GM12878 (cell line): ENCODE data around the gene HEATR1. TPM values are rescaled to one million over a fixed set of nuclear protein-coding genes. Genes with fewer than 3 reads are reported as not detected.

Source experiments
- CBX3 ChIP-seq: fragments of 200-600 bp; sonication (generic); IDR thresholded peaks from 2 replicates; pipeline ENCODE4 v1.6.1; 2016; ENCODE audit warnings: low read depth, borderline replicate concordance
- EGR1 ChIP-seq, 2 experiments: IDR thresholded peaks; 1 replicate in 1 of 2; 2 replicates in 1 of 2; pipeline ENCODE4 v1.6.1; 2011 to 2012; ENCODE audit warnings: low read depth in 2 of 2, low read length in 2 of 2, borderline replicate concordance in 1 of 2, mild to moderate bottlenecking in 1 of 2, moderate library complexity in 1 of 2
- MYC ChIP-seq: IDR thresholded peaks from 2 replicates; pipeline ENCODE4 v1.6.1; 2011; ENCODE audit warnings: mild to moderate bottlenecking, low read length, moderate library complexity, inconsistent platforms; ENCODE audit not compliant: insufficient read depth, insufficient replicate concordance, insufficient read length, severe bottlenecking
- TAF1 ChIP-seq: IDR thresholded peaks from 2 replicates; pipeline ENCODE4 v1.6.1; 2011; ENCODE audit warnings: mild to moderate bottlenecking, low read depth, low read length, borderline replicate concordance
- YY1 ChIP-seq: IDR thresholded peaks from 2 replicates; pipeline ENCODE4 v1.6.1; 2011; ENCODE audit warnings: low read depth, mild to moderate bottlenecking, low read length
- polyA plus RNA-seq, 11 experiments: library from polyadenylated mRNA; depleted of rRNA in 4 of 11; unstranded in 6 of 11; stranded (reverse) in 5 of 11; fragments of >200 nt; fragmentation: Nextera tagmentation in 4 of 11; fragmentation: Illumina TruSeq in 1 of 11; extraction: Ambion mirVana in 4 of 11; extraction: Trizol in 1 of 11; gene quantifications; 1 replicate in 1 of 11; 2 replicates in 10 of 11; pipeline versions ENCODE4 v1.2.1 to v1.2.3, GENCODE V29; 2011 to 2016; ENCODE audit warnings: inconsistent platforms in 2 of 11, missing spikeins in 2 of 11, low read depth in 1 of 11
- total RNA-seq, 4 experiments: library from RNA; depleted of rRNA in 3 of 4; stranded (reverse); fragments of >200 nt in 3 of 4; fragmentation: Illumina TruSeq in 1 of 4; extraction: Trizol in 1 of 4; gene quantifications; 2 replicates each; pipeline versions ENCODE4 v1.2.1 to v1.2.3, GENCODE V29; 2013 to 2021
- TF ChIP-seq, protein P1 (sequence below): fragments of 450-650 bp; IDR thresholded peaks from 2 replicates; pipeline ENCODE4 v1.6.1; 2017; ENCODE audit warnings: low read depth, mild to moderate bottlenecking, moderate library complexity
- TF ChIP-seq, protein P2 (sequence below): IDR thresholded peaks from 2 replicates; pipeline ENCODE4 v1.6.1; 2012; ENCODE audit warnings: low read depth, low read length, improper control_type of control experiment

The HEATR1 gene
- total and polyA plus RNA-seq, 10 of the 15 experiments (the other 5 are each of a cell fraction or from before 2014, with no cell fraction given), result 8.6 to 72.3 (median 41.9) TPM

DNA sequence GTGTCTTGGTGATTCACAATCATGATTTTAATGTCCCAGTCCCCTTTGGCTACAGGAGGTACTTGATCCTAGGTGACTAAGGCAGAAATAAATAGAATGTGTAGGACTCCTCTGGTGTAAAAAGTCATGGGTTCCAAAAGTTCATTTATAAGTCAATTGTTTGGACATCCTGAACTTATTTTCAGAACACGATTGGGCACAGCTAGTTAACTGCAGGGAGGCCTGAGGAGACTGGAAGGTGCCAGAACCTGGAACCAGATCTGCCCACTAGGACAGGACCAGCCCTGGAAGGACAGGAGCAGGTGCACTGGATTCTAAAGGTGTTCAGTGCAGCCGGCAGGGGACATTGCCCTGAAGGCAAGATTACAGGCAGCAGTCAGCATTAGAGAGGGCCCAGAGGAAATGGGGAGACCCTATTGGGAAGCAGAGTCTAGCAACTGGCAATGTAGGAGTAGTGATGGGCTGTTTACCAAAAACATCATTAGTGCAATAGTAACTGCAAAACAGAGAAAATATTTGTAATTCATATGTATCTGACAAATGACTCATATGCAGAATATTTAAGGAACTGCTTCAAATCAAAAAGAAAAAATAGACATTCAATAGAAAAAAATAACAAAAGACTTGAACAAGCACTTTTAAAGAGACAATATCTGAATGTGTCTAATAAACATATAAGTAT is 23.6 kb upstream of the HEATR1 start (continued):
- TF ChIP-seq, protein P1, sequence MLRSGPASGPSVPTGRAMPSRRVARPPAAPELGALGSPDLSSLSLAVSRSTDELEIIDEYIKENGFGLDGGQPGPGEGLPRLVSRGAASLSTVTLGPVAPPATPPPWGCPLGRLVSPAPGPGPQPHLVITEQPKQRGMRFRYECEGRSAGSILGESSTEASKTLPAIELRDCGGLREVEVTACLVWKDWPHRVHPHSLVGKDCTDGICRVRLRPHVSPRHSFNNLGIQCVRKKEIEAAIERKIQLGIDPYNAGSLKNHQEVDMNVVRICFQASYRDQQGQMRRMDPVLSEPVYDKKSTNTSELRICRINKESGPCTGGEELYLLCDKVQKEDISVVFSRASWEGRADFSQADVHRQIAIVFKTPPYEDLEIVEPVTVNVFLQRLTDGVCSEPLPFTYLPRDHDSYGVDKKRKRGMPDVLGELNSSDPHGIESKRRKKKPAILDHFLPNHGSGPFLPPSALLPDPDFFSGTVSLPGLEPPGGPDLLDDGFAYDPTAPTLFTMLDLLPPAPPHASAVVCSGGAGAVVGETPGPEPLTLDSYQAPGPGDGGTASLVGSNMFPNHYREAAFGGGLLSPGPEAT, result no peak
- TF ChIP-seq CBX3 (no peak), EGR1 (IDR thresholded peaks at IDR 0.05; ENCODE audit: borderline replicate concordance in 1 of 2, low read depth in 2 of 2, low read length in 2 of 2) (no peak), TAF1 (no peak), MYC (no peak), YY1 (no peak)
- TF ChIP-seq, protein P2, sequence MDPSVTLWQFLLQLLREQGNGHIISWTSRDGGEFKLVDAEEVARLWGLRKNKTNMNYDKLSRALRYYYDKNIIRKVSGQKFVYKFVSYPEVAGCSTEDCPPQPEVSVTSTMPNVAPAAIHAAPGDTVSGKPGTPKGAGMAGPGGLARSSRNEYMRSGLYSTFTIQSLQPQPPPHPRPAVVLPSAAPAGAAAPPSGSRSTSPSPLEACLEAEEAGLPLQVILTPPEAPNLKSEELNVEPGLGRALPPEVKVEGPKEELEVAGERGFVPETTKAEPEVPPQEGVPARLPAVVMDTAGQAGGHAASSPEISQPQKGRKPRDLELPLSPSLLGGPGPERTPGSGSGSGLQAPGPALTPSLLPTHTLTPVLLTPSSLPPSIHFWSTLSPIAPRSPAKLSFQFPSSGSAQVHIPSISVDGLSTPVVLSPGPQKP, result no peak
